Measurements from ENCODE around the gene HLTF. TPM values are rescaled to one million over a fixed set of nuclear protein-coding genes. Genes with fewer than 3 reads are reported as not detected.

The HLTF gene
- total and polyA plus RNA-seq, 2 of the 13 experiments (the other 11 are each of a cell fraction or from before 2014, with no cell fraction given): 12.0 to 22.9 TPM

DNA sequence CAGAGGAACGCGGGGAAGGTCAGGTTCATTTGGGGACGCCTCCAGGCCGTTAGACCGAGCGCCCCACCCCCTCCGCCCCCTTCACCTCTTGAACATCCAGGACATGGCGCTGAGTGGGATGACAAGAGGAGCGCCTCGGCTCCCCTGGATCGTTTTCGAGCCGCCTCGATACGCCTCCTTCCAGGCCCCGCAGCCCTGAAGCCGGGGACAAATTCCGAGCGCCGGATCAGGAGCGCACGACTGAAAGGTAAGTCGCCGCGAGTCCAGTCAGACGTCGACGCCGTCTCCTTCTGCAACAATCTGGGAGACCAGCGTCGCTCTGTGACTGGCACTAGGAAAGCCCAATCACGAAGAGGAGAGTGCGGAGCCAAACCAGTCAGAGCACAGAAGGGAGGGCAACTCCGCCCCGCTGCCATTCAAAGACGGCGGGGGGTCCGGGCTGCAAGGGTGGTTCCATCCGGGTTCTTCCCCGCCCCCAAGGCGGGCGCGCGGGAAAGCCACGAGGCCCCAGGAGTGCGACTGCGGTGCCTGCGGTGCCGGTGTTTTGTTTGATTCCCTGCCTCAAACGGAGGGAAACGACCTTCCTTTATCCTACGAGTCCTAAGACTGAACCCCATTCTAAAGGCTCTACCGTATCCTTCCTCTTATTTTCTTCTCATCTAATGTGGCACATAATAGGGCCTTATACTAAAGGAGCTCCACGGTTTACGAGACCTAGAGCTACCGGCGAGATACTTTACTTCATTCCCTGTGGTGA is at the start of gene HLTF (continued):
- TF ChIP-seq, protein P1, sequence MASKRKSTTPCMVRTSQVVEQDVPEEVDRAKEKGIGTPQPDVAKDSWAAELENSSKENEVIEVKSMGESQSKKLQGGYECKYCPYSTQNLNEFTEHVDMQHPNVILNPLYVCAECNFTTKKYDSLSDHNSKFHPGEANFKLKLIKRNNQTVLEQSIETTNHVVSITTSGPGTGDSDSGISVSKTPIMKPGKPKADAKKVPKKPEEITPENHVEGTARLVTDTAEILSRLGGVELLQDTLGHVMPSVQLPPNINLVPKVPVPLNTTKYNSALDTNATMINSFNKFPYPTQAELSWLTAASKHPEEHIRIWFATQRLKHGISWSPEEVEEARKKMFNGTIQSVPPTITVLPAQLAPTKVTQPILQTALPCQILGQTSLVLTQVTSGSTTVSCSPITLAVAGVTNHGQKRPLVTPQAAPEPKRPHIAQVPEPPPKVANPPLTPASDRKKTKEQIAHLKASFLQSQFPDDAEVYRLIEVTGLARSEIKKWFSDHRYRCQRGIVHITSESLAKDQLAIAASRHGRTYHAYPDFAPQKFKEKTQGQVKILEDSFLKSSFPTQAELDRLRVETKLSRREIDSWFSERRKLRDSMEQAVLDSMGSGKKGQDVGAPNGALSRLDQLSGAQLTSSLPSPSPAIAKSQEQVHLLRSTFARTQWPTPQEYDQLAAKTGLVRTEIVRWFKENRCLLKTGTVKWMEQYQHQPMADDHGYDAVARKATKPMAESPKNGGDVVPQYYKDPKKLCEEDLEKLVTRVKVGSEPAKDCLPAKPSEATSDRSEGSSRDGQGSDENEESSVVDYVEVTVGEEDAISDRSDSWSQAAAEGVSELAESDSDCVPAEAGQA (IDR thresholded peaks at IDR 0.05; ENCODE audit: low read depth): no peak
- TF ChIP-seq, protein P1 (CRISPR knock-in tag; IDR thresholded peaks at IDR 0.05; ENCODE audit: borderline replicate concordance): peak; percentile 92; the same call in 1 of the 2 replicates
- TF ChIP-seq ZNF772 (CRISPR knock-in tag; IDR thresholded peaks at IDR 0.05): peak; percentile 89
- TF ChIP-seq NFE2L1 (CRISPR knock-in tag; IDR thresholded peaks at IDR 0.05; ENCODE audit: borderline replicate concordance): 0 out of 2 replicates have a peak, but pooled peaks have one; percentile 7
- TF ChIP-seq RARA (CRISPR knock-in tag; IDR thresholded peaks at IDR 0.05): peak; percentile 37
- TF ChIP-seq, protein P2, sequence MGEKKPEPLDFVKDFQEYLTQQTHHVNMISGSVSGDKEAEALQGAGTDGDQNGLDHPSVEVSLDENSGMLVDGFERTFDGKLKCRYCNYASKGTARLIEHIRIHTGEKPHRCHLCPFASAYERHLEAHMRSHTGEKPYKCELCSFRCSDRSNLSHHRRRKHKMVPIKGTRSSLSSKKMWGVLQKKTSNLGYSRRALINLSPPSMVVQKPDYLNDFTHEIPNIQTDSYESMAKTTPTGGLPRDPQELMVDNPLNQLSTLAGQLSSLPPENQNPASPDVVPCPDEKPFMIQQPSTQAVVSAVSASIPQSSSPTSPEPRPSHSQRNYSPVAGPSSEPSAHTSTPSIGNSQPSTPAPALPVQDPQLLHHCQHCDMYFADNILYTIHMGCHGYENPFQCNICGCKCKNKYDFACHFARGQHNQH (CRISPR knock-in tag; IDR thresholded peaks at IDR 0.05): peak; percentile 70; the same call in 1 of the 2 replicates
- TF ChIP-seq XBP1 (CRISPR knock-in tag; IDR thresholded peaks at IDR 0.05): peak; percentile 70; the same call in 1 of the 2 replicates
- TF ChIP-seq, protein P3, sequence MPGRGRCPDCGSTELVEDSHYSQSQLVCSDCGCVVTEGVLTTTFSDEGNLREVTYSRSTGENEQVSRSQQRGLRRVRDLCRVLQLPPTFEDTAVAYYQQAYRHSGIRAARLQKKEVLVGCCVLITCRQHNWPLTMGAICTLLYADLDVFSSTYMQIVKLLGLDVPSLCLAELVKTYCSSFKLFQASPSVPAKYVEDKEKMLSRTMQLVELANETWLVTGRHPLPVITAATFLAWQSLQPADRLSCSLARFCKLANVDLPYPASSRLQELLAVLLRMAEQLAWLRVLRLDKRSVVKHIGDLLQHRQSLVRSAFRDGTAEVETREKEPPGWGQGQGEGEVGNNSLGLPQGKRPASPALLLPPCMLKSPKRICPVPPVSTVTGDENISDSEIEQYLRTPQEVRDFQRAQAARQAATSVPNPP (CRISPR knock-in tag; IDR thresholded peaks at IDR 0.05): peak; percentile 78
- TF ChIP-seq, protein P4, sequence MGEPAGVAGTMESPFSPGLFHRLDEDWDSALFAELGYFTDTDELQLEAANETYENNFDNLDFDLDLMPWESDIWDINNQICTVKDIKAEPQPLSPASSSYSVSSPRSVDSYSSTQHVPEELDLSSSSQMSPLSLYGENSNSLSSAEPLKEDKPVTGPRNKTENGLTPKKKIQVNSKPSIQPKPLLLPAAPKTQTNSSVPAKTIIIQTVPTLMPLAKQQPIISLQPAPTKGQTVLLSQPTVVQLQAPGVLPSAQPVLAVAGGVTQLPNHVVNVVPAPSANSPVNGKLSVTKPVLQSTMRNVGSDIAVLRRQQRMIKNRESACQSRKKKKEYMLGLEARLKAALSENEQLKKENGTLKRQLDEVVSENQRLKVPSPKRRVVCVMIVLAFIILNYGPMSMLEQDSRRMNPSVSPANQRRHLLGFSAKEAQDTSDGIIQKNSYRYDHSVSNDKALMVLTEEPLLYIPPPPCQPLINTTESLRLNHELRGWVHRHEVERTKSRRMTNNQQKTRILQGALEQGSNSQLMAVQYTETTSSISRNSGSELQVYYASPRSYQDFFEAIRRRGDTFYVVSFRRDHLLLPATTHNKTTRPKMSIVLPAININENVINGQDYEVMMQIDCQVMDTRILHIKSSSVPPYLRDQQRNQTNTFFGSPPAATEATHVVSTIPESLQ (CRISPR knock-in tag; conservative IDR thresholded peaks at IDR 0.05): 0 out of 2 replicates have a peak, but pooled peaks have one; percentile 36
- TF ChIP-seq, protein P5, sequence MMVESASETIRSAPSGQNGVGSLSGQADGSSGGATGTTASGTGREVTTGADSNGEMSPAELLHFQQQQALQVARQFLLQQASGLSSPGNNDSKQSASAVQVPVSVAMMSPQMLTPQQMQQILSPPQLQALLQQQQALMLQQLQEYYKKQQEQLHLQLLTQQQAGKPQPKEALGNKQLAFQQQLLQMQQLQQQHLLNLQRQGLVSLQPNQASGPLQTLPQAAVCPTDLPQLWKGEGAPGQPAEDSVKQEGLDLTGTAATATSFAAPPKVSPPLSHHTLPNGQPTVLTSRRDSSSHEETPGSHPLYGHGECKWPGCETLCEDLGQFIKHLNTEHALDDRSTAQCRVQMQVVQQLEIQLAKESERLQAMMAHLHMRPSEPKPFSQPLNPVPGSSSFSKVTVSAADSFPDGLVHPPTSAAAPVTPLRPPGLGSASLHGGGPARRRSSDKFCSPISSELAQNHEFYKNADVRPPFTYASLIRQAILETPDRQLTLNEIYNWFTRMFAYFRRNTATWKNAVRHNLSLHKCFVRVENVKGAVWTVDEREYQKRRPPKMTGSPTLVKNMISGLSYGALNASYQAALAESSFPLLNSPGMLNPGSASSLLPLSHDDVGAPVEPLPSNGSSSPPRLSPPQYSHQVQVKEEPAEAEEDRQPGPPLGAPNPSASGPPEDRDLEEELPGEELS (CRISPR knock-in tag; IDR thresholded peaks at IDR 0.05): peak; percentile 55; the same call in 1 of the 2 replicates
- TF ChIP-seq ZSCAN25 (CRISPR knock-in tag; IDR thresholded peaks at IDR 0.05): no peak
